IMR-90 (cell line): ENCODE measurements around the gene TMCC1. TPM values are rescaled to one million over a fixed set of nuclear protein-coding genes. Genes with fewer than 3 reads are reported as not detected.

Source experiments
- ATAC-seq: fragments of 200-7000 bp; cut with Tn5 transposase; 2 replicates; pipeline ENCODE4 v1.9.1; 2020; ENCODE audit warnings: low read depth, mild to moderate bottlenecking, moderate library complexity
- BruUV-seq: library from RNA; stranded (reverse); fragments of 400-500 nt; replicated peaks from 2 replicates; lab custom pipeline; 2021; lab: Mats Ljungman, UMichigan
- CTCF ChIA-PET: fragments of 300-600 bp; formaldehyde crosslinking; extraction: SDS; loops from one replicate; lab custom pipeline; 2021; ENCODE audit warnings: antibody characterized with exemption; lab: Yijun Ruan, JAX
- POLR2A ChIA-PET: fragments of 300-600 bp; sonication (Branson Sonifier 250); formaldehyde crosslinking; loops from one replicate; lab custom pipeline; 2022; ENCODE audit warnings: antibody characterized with exemption; ENCODE audit not compliant: unreplicated experiment; lab: Charles Lee
- DNase-seq: peaks from one replicate; pipeline ENCODE4 v3.0.0; 2013
- H2AFZ ChIP-seq: replicated peaks from 2 replicates; pipeline ENCODE3; 2013; ENCODE audit warnings: low read length, mild to moderate bottlenecking; ENCODE audit not compliant: poor library complexity
- H2AK5ac ChIP-seq: 2 replicates; pipeline ENCODE4 v1.6.1; 2013; ENCODE audit warnings: low read depth, low read length, inconsistent platforms
- H2AK9ac ChIP-seq: replicated peaks from 2 replicates; pipeline ENCODE3; 2013; ENCODE audit warnings: mild to moderate bottlenecking, low read depth, low read length, moderate library complexity; ENCODE audit not compliant: poor library complexity
- H2BK120ac ChIP-seq: 2 replicates; pipeline ENCODE4 v1.6.1; 2013; ENCODE audit warnings: low read depth, low read length, inconsistent platforms
- H2BK15ac ChIP-seq: 3 replicates; pipeline ENCODE4 v1.6.1; 2013; ENCODE audit warnings: low read depth, low read length, inconsistent platforms
- H2BK20ac ChIP-seq: 2 replicates; pipeline ENCODE4 v1.6.1; 2013; ENCODE audit warnings: low read depth, mild to moderate bottlenecking, inconsistent platforms, low read length, moderate library complexity
- H2BK5ac ChIP-seq: 2 replicates; pipeline ENCODE4 v1.6.1; 2013; ENCODE audit warnings: mild to moderate bottlenecking, low read depth, low read length, inconsistent platforms; ENCODE audit not compliant: poor library complexity, severe bottlenecking
- H3K14ac ChIP-seq: replicated peaks from 2 replicates; pipeline ENCODE4 v1.6.1; 2013; ENCODE audit warnings: low read depth, low read length, inconsistent platforms
- H3K18ac ChIP-seq: 2 replicates; pipeline ENCODE4 v1.6.1; 2013; ENCODE audit warnings: low read depth, low read length, control low read depth
- H3K23ac ChIP-seq: 2 replicates; pipeline ENCODE4 v1.6.1; 2013; ENCODE audit warnings: low read depth, low read length, inconsistent platforms
- H3K27ac ChIP-seq: 2 replicates; pipeline ENCODE4 v1.5.1; 2013; ENCODE audit warnings: mild to moderate bottlenecking, control low read depth, low read length; ENCODE audit not compliant: insufficient read depth
- H3K27me3 ChIP-seq: 2 replicates; pipeline ENCODE4 v1.6.1; 2013; ENCODE audit warnings: low read length; ENCODE audit not compliant: control insufficient read depth, insufficient read depth
- H3K36me3 ChIP-seq: 2 replicates; pipeline ENCODE4 v1.6.1; 2013; ENCODE audit warnings: low read length, mixed read lengths; ENCODE audit not compliant: control insufficient read depth, insufficient read depth
- H3K4ac ChIP-seq: 2 replicates; pipeline ENCODE4 v1.6.1; 2013; ENCODE audit warnings: low read depth, low read length, inconsistent platforms
- H3K4me1 ChIP-seq: 2 replicates; pipeline ENCODE4 v1.6.1; 2013; ENCODE audit warnings: low read length, mixed read lengths; ENCODE audit not compliant: control insufficient read depth, insufficient read depth
- H3K4me2 ChIP-seq: 2 replicates; pipeline ENCODE4 v1.6.1; 2013; ENCODE audit warnings: low read depth, mild to moderate bottlenecking, control low read depth, low read length, moderate library complexity
- H3K4me3 ChIP-seq: 2 replicates; pipeline ENCODE4 v1.5.1; 2013; ENCODE audit warnings: low read depth, mild to moderate bottlenecking, control low read depth, low read length, moderate library complexity; ENCODE audit not compliant: insufficient read depth
- H3K56ac ChIP-seq: 2 replicates; pipeline ENCODE4 v1.6.1; 2013; ENCODE audit warnings: low read length, inconsistent platforms; ENCODE audit not compliant: insufficient read depth; ENCODE audit errors: extremely low read depth
- H3K79me1 ChIP-seq, 2 experiments: 2 replicates each; pipeline ENCODE4 v1.6.1; 2013; ENCODE audit warnings: low read length in 2 of 2, inconsistent platforms in 1 of 2, low read depth in 1 of 2
- H3K9ac ChIP-seq: 2 replicates; pipeline ENCODE4 v1.6.1; 2013; ENCODE audit warnings: low read depth, low read length, control low read depth
- H3K9me1 ChIP-seq: 2 replicates; pipeline ENCODE4 v1.6.1; 2013; ENCODE audit warnings: low read length, inconsistent platforms; ENCODE audit not compliant: insufficient read depth
- H3K9me3 ChIP-seq: 2 replicates; pipeline ENCODE4 v1.6.1; 2013; ENCODE audit warnings: low read length; ENCODE audit not compliant: control insufficient read depth, insufficient read depth
- H4K20me1 ChIP-seq: 2 replicates; pipeline ENCODE4 v1.6.1; 2013; ENCODE audit warnings: low read length, inconsistent platforms; ENCODE audit not compliant: insufficient read depth
- H4K5ac ChIP-seq: 2 replicates; pipeline ENCODE4 v1.6.1; 2013; ENCODE audit warnings: mild to moderate bottlenecking, low read depth, low read length, control low read depth
- H4K8ac ChIP-seq, 2 experiments: 2 replicates each; pipeline ENCODE4 v1.6.1; 2013; ENCODE audit warnings: low read depth in 2 of 2, low read length in 2 of 2, control low read depth in 1 of 2, inconsistent platforms in 1 of 2
- H4K91ac ChIP-seq: 2 replicates; pipeline ENCODE4 v1.6.1; 2013; ENCODE audit warnings: low read depth, low read length, inconsistent platforms; ENCODE audit not compliant: insufficient read depth
- BHLHE40 ChIP-seq: fragments of 150-350 bp; IDR thresholded peaks from 2 replicates; pipeline ENCODE4 v1.6.1; 2016; ENCODE audit warnings: mild to moderate bottlenecking, low read depth, low read length
- CEBPB ChIP-seq: IDR thresholded peaks from 2 replicates; pipeline ENCODE4 v1.6.1; 2012; ENCODE audit warnings: low read depth, low read length, improper control_type of control experiment
- CHD1 ChIP-seq: IDR thresholded peaks from 2 replicates; pipeline ENCODE4 v1.6.1; 2012; ENCODE audit warnings: low read depth, low read length, improper control_type of control experiment
- FOS ChIP-seq: fragments of 150-350 bp; IDR thresholded peaks from 2 replicates; pipeline ENCODE4 v1.6.1; 2016; ENCODE audit warnings: low read depth, low read length
- MAFK ChIP-seq: IDR thresholded peaks from 2 replicates; pipeline ENCODE4 v1.6.1; 2012; ENCODE audit warnings: low read depth, low read length, improper control_type of control experiment
- MAZ ChIP-seq: IDR thresholded peaks from 2 replicates; pipeline ENCODE4 v1.6.1; 2012; ENCODE audit warnings: low read depth, mild to moderate bottlenecking, low read length, improper control_type of control experiment, moderate library complexity, borderline replicate concordance
- MXI1 ChIP-seq: IDR thresholded peaks from 2 replicates; pipeline ENCODE4 v1.6.1; 2012; ENCODE audit warnings: low read depth, mild to moderate bottlenecking, low read length, moderate library complexity, borderline replicate concordance
- NFE2L2 ChIP-seq: fragments of 150-350 bp; IDR thresholded peaks from 2 replicates; pipeline ENCODE4 v1.6.1; 2016; ENCODE audit warnings: low read depth, mild to moderate bottlenecking, low read length
- POLR2A ChIP-seq: IDR thresholded peaks from 2 replicates; pipeline ENCODE4 v1.6.1; 2012; ENCODE audit warnings: mild to moderate bottlenecking, low read depth, low read length
- RAD21 ChIP-seq: IDR thresholded peaks from 2 replicates; pipeline ENCODE4 v1.6.1; 2012; ENCODE audit warnings: low read length, improper control_type of control experiment
- RCOR1 ChIP-seq: IDR thresholded peaks from 2 replicates; pipeline ENCODE4 v1.6.1; 2012; ENCODE audit warnings: mild to moderate bottlenecking, low read length, improper control_type of control experiment; ENCODE audit not compliant: insufficient replicate concordance
- RFX5 ChIP-seq: IDR thresholded peaks from 2 replicates; pipeline ENCODE4 v1.8.0; 2012; ENCODE audit warnings: low read depth, mild to moderate bottlenecking, low read length, moderate library complexity
- SMC3 ChIP-seq: fragments of 150-350 bp; IDR thresholded peaks from 2 replicates; pipeline ENCODE4 v1.6.1; 2016; ENCODE audit warnings: low read depth, mild to moderate bottlenecking, antibody characterized with exemption, low read length, moderate library complexity
- WGBS, 2 experiments: methylation state at CpG; one replicate each; pipeline versions ENCODE4 v1.1.5 to v1.1.7; 2013; ENCODE audit warnings: missing lambda C conversion rate in 2 of 2; ENCODE audit not compliant: insufficient read length in 1 of 2; ENCODE audit errors: extremely low coverage in 2 of 2; 5-methylcytosine and 5-hydroxymethylcytosine counted together
- dilution Hi-C: fragments of 300-500 bp; cut with HindIII; formaldehyde crosslinking; loops from one replicate; pipeline ENCODE4 v1.14.3; 2018; ENCODE audit warnings: low sequenced_read_pairs; ENCODE audit not compliant: unreplicated experiment
- in situ Hi-C: fragments of 300-500 bp; cut with MboI; formaldehyde crosslinking; loops from 3 replicates; pipeline ENCODE4 v1.14.3; 2019; ENCODE audit warnings: low sequenced_read_pairs, inconsistent platforms, mixed read lengths
- intact Hi-C: fragments of 100-400 bp; cut with micrococcal nuclease; formaldehyde crosslinking; loops from 2 replicates; pipeline ENCODE4 v1.10.0; 2022
- polyA plus RNA-seq, 3 experiments: library from polyadenylated mRNA; depleted of rRNA; stranded (reverse); fragments of >200 nt; gene quantifications; 2 replicates each; pipeline ENCODE4 v1.2.3, GENCODE V29; 2012; ENCODE audit warnings: low replicate concordance in 1 of 3
- total RNA-seq: library from RNA; depleted of rRNA; stranded (reverse); fragments of >200 nt; gene quantifications from 2 replicates; pipeline ENCODE4 v1.2.3, GENCODE V29; 2012
- TF ChIP-seq, protein P1 (sequence below): fragments of 150-350 bp; IDR thresholded peaks from 2 replicates; pipeline ENCODE4 v1.6.1; 2017; ENCODE audit warnings: mild to moderate bottlenecking, antibody characterized with exemption, low read length, low read depth
- TF ChIP-seq, protein P2 (sequence below): fragments of 150-350 bp; IDR thresholded peaks from 2 replicates; pipeline ENCODE4 v1.6.1; 2016; ENCODE audit warnings: low read depth, mild to moderate bottlenecking, low read length, moderate library complexity, borderline replicate concordance
- TF ChIP-seq, protein P3 (sequence below): conservative IDR thresholded peaks from 2 replicates; pipeline ENCODE4 v1.5.1; 2012; ENCODE audit warnings: mild to moderate bottlenecking, low read depth, low read length, improper control_type of control experiment

Gene TMCC1
- total and polyA plus RNA-seq, 2 of the 4 experiments (the other 2 are of a cell fraction): 5.0 to 7.3 TPM

DNA sequence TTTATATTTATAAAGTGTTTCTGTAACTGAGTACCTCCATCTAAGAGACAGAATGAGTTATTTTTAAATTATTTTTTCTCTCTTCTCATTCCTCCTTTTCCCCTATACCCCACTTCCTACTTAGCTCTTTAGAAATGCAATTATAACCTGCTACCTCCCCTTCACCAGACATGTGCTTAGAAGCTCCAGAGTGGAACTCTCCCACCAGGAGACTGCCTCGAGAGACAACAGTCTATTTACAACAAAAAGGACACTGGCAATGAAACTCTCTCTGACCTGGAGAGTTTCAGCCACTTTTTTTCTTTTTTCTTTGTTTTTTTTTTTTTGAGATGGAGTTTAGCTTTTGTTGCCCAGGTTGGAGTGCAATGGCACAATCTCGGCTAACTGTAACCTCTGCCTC lies 177.7 kb downstream of the TMCC1 start:
- Histone ChIP-seq H3K27ac (no peak overlapping the region), H2AK9ac (no peak overlapping the region), H2BK5ac (no peak overlapping the region), H3K36me3 (no peaks in the 10 kb centered on the region), H4K8ac (no peak overlapping the region), H3K27me3 (no peaks in the 10 kb centered on the region), H2BK120ac (no peak overlapping the region), H3K23ac (no peak overlapping the region), H2BK20ac (no peak overlapping the region), H2BK15ac (no peak overlapping the region), H3K56ac (no peak overlapping the region), H3K4ac (no peak overlapping the region), H3K18ac (no peak overlapping the region), H3K79me1 (no peaks in the 10 kb centered on the region; a peak in 1 of 4 replicates), H2AFZ (no peak overlapping the region), H3K4me3 (no peak overlapping the region), H4K20me1 (no peaks in the 10 kb centered on the region), H3K14ac (no peak overlapping the region), H3K9me3 (no peaks in the 10 kb centered on the region), H2AK5ac (no peak overlapping the region), H3K4me1 (no peaks in the 10 kb centered on the region), H4K91ac (no peak overlapping the region), H3K4me2 (no peak overlapping the region), H3K9ac (no peak overlapping the region), H4K5ac (no peak overlapping the region), H3K9me1 (no peaks in the 10 kb centered on the region)
- TF ChIP-seq, protein P1, sequence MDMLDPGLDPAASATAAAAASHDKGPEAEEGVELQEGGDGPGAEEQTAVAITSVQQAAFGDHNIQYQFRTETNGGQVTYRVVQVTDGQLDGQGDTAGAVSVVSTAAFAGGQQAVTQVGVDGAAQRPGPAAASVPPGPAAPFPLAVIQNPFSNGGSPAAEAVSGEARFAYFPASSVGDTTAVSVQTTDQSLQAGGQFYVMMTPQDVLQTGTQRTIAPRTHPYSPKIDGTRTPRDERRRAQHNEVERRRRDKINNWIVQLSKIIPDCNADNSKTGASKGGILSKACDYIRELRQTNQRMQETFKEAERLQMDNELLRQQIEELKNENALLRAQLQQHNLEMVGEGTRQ: no peak
- TF ChIP-seq, protein P2, sequence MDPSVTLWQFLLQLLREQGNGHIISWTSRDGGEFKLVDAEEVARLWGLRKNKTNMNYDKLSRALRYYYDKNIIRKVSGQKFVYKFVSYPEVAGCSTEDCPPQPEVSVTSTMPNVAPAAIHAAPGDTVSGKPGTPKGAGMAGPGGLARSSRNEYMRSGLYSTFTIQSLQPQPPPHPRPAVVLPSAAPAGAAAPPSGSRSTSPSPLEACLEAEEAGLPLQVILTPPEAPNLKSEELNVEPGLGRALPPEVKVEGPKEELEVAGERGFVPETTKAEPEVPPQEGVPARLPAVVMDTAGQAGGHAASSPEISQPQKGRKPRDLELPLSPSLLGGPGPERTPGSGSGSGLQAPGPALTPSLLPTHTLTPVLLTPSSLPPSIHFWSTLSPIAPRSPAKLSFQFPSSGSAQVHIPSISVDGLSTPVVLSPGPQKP: no peak
- TF ChIP-seq BHLHE40 (no peak), MXI1 (no peak), MAZ (no peak), SMC3 (no peak), NFE2L2 (no peak), CHD1 (no peak), RAD21 (no peak), POLR2A (no peak), RCOR1 (no peak), MAFK (no peak), FOS (no peak), RFX5 (no peak), CEBPB (no peak)
- TF ChIP-seq, protein P3, sequence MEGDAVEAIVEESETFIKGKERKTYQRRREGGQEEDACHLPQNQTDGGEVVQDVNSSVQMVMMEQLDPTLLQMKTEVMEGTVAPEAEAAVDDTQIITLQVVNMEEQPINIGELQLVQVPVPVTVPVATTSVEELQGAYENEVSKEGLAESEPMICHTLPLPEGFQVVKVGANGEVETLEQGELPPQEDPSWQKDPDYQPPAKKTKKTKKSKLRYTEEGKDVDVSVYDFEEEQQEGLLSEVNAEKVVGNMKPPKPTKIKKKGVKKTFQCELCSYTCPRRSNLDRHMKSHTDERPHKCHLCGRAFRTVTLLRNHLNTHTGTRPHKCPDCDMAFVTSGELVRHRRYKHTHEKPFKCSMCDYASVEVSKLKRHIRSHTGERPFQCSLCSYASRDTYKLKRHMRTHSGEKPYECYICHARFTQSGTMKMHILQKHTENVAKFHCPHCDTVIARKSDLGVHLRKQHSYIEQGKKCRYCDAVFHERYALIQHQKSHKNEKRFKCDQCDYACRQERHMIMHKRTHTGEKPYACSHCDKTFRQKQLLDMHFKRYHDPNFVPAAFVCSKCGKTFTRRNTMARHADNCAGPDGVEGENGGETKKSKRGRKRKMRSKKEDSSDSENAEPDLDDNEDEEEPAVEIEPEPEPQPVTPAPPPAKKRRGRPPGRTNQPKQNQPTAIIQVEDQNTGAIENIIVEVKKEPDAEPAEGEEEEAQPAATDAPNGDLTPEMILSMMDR: no peak
- BruUV-seq: no TSS peak
- no CpG with 5 or more reads among the region's 2 CpGs for WGBS, 2 experiments
- intact Hi-C loops (no loop called here), in situ Hi-C loops (no loop called here), dilution Hi-C loops (no loop called here)
- ATAC-seq (no peak), DNase-seq (no peak)
- CTCF ChIA-PET: no interaction called here
- POLR2A ChIA-PET: no interaction called here
